Spleen (tissue), 7 donors: ENCODE measurements around the gene HSD17B12.

ENCODE experiments used
- CTCF ChIP-seq, 11 experiments: fragments of 200-600 bp in 7 of 11; fragments of 450-650 bp in 4 of 11; sonication (generic) in 4 of 11; IDR thresholded peaks in 8 of 11; conservative IDR thresholded peaks in 3 of 11; 1 replicate in 7 of 11; 2 replicates in 4 of 11; pipeline versions ENCODE4 v1.4.0 to v1.8.0; 2016 to 2021; ENCODE audit warnings: antibody characterized with exemption in 11 of 11, inconsistent platforms in 4 of 11, mild to moderate bottlenecking in 1 of 11
- POLR2AphosphoS5 ChIP-seq, 3 donors: sonication (generic); formaldehyde crosslinking; IDR thresholded peaks; one replicate each; pipeline ENCODE4 v1.5.1; 2017; ENCODE audit warnings: antibody characterized with exemption in 3 of 3
- donor health status: DM: no; HTN: no; CAD: no; lungs with moderate emphysema.
- donor health status: DM: no; HTN: no; CAD: no.
- donor health status: DM: no; HTN: no; CAD: no.

DNA sequence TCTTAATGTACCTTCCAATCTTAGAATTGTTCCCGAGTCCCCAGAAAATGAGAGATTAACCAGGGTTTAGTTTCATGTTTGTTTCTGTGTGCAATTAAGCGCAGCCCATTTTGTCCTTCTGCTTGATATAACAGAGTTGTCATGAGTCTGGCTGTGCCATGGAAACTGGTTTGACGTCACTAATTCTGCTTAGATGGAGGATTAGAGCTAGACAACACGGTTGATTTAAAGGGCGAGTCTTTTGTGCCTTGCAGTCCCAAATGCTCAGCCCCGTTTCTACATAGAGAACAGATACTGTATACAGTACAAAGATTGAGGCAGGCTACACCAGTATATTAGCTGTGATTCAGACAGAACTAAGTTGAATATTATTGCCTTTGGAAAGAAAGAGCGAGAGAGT lies 154.6 kb downstream of the HSD17B12 start:
- TF ChIP-seq POLR2AphosphoS5 (IDR thresholded peaks at IDR 0.05) (no peak), CTCF (IDR thresholded peaks at IDR 0.05 in 8 of 11, conservative IDR thresholded peaks at IDR 0.05 in 3 of 11) (no peak)
